AG09309 (cell line): ENCODE measurements around the gene LRRK1.

Experiments
- DNase-seq: peaks from one replicate; pipeline ENCODE4 v3.0.0-alpha.2; 2010; ENCODE audit warnings: low read depth
- H3K4me3 ChIP-seq: 2 replicates; pipeline ENCODE4 v1.5.1; 2011; ENCODE audit warnings: mild to moderate bottlenecking, low read depth, low read length, moderate library complexity; ENCODE audit not compliant: control insufficient read depth
- CTCF ChIP-seq: IDR thresholded peaks from 2 replicates; pipeline ENCODE4 v1.5.1; 2011; ENCODE audit warnings: mild to moderate bottlenecking, low read depth, low read length, inconsistent platforms; ENCODE audit not compliant: insufficient read depth, control insufficient read depth; ENCODE audit errors: missing control alignments

Gene LRRK1

GRCh38 chr15:100941536-100941935, 22.4 kb downstream of the LRRK1 start:
- TF ChIP-seq CTCF: no peak
- H3K4me3 ChIP-seq: no peak overlapping the region
- DNase-seq: no peak

DNA sequence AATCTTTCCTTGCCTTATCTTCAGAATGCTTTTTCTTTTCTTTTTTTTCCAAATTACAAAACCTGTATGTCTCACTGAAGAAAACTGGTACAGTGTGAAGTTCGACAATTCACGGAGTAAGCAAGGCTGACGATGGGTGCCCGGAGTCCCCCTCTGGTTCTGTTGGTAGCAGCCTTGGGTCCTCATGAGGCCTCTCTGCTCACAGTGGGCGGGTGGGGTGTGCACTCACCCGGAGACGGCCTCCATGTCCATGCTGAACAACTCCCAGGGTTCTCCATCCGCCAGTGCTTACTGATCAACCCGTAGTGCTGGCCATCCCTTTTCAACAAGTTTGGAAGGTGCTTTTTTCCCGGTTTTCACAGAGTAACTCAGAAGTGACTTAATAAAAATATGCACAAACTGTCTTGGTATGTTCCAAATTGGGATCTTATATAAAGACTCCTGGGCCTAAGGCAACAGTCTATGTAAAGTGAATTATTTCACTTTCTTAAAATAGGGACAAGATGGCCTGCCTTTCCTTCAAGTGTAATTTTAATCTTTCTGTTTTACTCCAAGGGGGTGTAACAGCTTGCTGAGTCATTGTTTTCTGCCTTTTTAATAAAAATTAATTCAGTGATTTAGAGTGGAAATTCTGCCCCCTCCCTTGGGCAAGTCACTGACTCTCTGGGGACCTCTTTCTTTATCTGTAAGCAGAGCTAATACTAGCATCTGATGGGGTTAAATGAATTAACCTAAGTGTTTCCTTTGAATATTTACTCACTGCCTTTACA, 23.7 kb downstream of the LRRK1 start:
- DNase-seq: no peak
- no peak overlapping the region for H3K4me3 ChIP-seq
- no peak for TF ChIP-seq CTCF

DNA sequence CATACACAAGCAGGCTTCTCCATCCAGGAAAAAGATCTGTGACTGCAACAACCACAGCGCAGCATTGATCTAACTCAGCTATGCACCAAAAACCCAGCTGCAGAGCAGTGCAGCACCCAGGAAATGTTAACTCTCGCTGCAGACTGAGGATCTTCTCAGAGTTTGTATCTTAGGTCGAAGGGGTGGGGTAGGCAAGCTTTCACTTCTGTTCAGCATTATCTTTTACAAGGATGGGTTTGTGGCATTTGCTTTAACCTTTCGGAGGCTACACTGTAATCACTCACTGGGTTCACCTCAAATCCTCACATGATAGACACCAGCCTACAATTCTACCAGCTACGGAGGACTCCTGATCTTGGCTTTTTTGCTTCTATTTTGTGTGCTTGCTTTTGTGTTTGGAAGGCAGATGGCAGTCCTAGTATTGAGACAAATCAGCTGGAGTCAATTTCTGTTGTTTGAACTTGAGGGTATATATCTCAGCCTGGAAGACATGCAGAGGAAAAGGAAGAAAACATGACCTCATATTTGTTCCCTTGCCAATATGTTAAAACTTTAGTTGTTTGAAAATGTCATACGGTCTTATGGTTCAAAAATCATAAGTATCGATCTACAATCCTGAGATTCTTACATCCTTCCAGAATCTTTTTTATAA, 25.2 kb downstream of the LRRK1 start:
- DNase-seq: no peak
- TF ChIP-seq CTCF: no peak
- no peak overlapping the region for H3K4me3 ChIP-seq

DNA sequence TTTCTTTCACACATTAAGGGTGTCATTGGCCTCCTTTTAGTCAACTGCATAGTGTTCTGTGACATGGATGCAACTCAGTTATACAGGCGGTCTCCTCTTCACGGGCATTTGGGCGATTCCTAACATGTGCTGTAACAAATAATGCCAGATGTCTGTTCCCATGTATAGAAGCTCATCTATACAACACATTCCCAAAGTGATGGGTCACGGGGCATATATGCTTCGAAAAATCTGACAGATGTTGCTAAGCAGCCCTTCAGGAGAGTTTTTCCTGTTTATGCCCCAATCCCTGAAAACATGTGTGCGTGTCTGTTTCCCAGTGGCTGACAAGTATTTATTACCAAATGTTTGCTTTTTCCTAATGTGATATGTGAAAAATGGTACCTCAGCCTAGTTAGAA, 25.8 kb downstream of the LRRK1 start:
- H3K4me3 ChIP-seq: no peak overlapping the region
- no peak for DNase-seq
- TF ChIP-seq CTCF: no peak

DNA sequence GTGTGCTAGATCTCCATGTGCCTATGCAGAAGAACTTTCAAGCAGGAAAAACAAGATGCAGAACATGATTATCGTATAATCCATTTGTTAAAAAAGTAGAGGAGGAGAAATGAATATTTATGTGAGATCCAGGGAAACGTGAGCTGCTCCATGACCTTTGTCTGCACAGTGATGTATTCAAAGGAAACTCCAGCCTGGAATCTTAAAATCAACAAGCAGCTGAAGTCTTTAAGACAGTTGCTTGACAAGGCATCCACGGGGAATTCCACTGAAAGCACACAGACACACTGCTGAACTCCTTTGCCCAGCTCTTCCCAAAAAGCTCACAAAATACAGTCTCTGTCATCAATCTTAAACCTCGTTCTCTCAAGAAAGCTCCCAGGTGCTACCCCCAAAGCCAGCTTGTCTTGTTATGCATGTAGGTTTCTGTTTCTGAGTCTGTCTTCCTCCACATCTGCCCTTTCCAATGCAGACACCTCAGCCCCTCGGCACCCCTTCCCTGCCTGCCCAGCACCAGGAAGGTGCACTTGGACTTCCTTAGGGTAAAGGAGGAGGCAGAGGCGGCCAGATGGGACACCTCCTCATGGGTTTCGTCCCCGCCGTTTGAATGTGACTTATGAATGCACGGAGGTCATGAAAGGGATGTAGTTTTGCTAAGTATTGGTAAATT, 28.7 kb downstream of the LRRK1 start:
- TF ChIP-seq CTCF: no peak
- H3K4me3 ChIP-seq: no peak overlapping the region
- DNase-seq: no peak

DNA sequence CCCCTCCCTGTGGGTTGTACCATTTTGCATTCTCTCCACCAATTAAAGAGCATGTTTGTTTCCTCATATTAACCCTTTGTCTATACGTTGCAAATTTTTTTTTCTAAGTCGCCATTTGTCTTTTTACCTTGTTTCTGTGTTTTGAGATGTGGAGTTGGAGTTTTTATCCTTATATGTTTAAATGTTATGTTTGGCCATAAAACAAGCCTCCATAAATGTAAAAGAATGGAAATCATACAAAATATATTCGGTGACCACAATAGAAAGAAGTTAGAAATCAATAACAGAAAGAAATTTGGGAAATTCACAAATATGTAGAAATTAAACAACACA, 29.2 kb downstream of the LRRK1 start:
- H3K4me3 ChIP-seq: no peak overlapping the region
- DNase-seq: no peak
- no peak for TF ChIP-seq CTCF
